ENCODE results near the gene NTM. TPM values are rescaled to one million over a fixed set of nuclear protein-coding genes. Genes with fewer than 3 reads are reported as not detected.

The NTM gene
- total and polyA plus RNA-seq, 12 donors, result 0.43 to 3.0 (median 1.3) TPM

- Histone ChIP-seq H3K36me3 (no peaks in the 10 kb centered on the region), H3K4me3 (no peak overlapping the region), H3K27ac (no peak overlapping the region), H3K9me3 (no peaks in the 10 kb centered on the region), H3K4me1 (no peaks in the 10 kb centered on the region), H3K27me3 (peaks cover 0 to 14% (median 0%) of the 10 kb centered on the region in 7 donors)
- WGBS, 2 donors, result 88 to 92% methylated on average over 3 of the region's 3 CpGs
- intact Hi-C loops (cut with DNase I), result no loop called here
- TF ChIP-seq CTCF (IDR thresholded peaks at IDR 0.05), result no peak
- DNase-seq, result no peak
- no peak for ATAC-seq
Observed at GRCh38 chr11:131481971-131482370, 111.6 kb downstream of the NTM start.

GRCh38 chr11:131483453-131483852 is 113.0 kb downstream of the NTM start:
- 87% methylated on average over 7 of the region's 7 CpGs for WGBS, 2 donors
- no peak for DNase-seq
- no peak for TF ChIP-seq CTCF (IDR thresholded peaks at IDR 0.05)
- Histone ChIP-seq H3K36me3 (no peaks in the 10 kb centered on the region), H3K9me3 (no peaks in the 10 kb centered on the region), H3K4me3 (no peak overlapping the region), H3K4me1 (no peaks in the 10 kb centered on the region), H3K27ac (no peak overlapping the region), H3K27me3 (peaks cover 0 to 7% (median 0%) of the 10 kb centered on the region in 7 donors)
- ATAC-seq, result no peak
- intact Hi-C loops (cut with DNase I), result no loop called here

- Histone ChIP-seq H3K4me3 (no peak overlapping the region), H3K4me1 (no peaks in the 10 kb centered on the region), H3K27ac (no peak overlapping the region), H3K36me3 (no peaks in the 10 kb centered on the region), H3K27me3 (peaks cover 0 to 7% (median 0%) of the 10 kb centered on the region in 7 donors), H3K9me3 (no peaks in the 10 kb centered on the region)
- no peak for DNase-seq
- TF ChIP-seq CTCF (IDR thresholded peaks at IDR 0.05), result no peak
- WGBS, 2 donors, result 77 to 82% methylated on average over 4 of the region's 4 CpGs
- no peak for ATAC-seq
- intact Hi-C loops (cut with DNase I), result no loop called here
Observed at GRCh38 chr11:131483877-131484276, 113.5 kb downstream of the NTM start.

GRCh38 chr11:131486100-131486499 is 115.7 kb downstream of the NTM start:
- Histone ChIP-seq H3K4me1 (no peaks in the 10 kb centered on the region), H3K4me3 (no peak overlapping the region), H3K27ac (no peak overlapping the region), H3K36me3 (no peaks in the 10 kb centered on the region), H3K9me3 (no peaks in the 10 kb centered on the region), H3K27me3 (no peaks in the 10 kb centered on the region)
- ATAC-seq (peak in 1 of 8 donors; percentile 44), DNase-seq (no peak)
- no peak for TF ChIP-seq CTCF (IDR thresholded peaks at IDR 0.05)
- 56 to 60% methylated on average over 3 of the region's 3 CpGs for WGBS, 2 donors
- intact Hi-C loops (cut with DNase I), result no loop called here
